ENCODE measurements around the gene PEX13. TPM values are rescaled to one million over a fixed set of nuclear protein-coding genes. Genes with fewer than 3 reads are reported as not detected.
A peak's percentile ranks its signal among the peaks of the same experiment; 100 is the strongest.
"Not testable (repeated sequence)": the region's sequence is repeated elsewhere in the genome, so short reads cannot be mapped to it uniquely, and the experiment has no call there.

Gene PEX13
- total RNA-seq, 1 experiment from 2014 or later, result 32.0 TPM

- no TSS peak for BruUV-seq (replicated peaks)
- no peaks in the 10 kb centered on the region for H3K9me3 Mint-ChIP-seq (ENCODE audit: low read depth, unreplicated experiment)
- H3K27ac Mint-ChIP-seq (ENCODE audit: unreplicated experiment), result no peak overlapping the region
- intact Hi-C loops (cut with micrococcal nuclease; ENCODE audit: unreplicated experiment), result no loop called here
- no peak overlapping the region for H3K4me3 Mint-ChIP-seq (ENCODE audit: low read depth, unreplicated experiment)
- CTCF ChIA-PET, result no interaction called here
- TF ChIP-seq, protein P1, sequence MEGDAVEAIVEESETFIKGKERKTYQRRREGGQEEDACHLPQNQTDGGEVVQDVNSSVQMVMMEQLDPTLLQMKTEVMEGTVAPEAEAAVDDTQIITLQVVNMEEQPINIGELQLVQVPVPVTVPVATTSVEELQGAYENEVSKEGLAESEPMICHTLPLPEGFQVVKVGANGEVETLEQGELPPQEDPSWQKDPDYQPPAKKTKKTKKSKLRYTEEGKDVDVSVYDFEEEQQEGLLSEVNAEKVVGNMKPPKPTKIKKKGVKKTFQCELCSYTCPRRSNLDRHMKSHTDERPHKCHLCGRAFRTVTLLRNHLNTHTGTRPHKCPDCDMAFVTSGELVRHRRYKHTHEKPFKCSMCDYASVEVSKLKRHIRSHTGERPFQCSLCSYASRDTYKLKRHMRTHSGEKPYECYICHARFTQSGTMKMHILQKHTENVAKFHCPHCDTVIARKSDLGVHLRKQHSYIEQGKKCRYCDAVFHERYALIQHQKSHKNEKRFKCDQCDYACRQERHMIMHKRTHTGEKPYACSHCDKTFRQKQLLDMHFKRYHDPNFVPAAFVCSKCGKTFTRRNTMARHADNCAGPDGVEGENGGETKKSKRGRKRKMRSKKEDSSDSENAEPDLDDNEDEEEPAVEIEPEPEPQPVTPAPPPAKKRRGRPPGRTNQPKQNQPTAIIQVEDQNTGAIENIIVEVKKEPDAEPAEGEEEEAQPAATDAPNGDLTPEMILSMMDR (IDR thresholded peaks at IDR 0.05; ENCODE audit: unreplicated experiment), result no peak
- peaks cover 20% of the 10 kb centered on the region for H3K36me3 Mint-ChIP-seq (ENCODE audit: insufficient read depth, unreplicated experiment)
- H3K4me1 Mint-ChIP-seq (ENCODE audit: low read depth, unreplicated experiment), result peaks cover 18% of the 10 kb centered on the region
- no peaks in the 10 kb centered on the region for H3K27me3 Mint-ChIP-seq (ENCODE audit: unreplicated experiment)
- DNase-seq, result no peak
Measured at GRCh38 chr2:61011678-61012077, 5.8 kb upstream of the PEX13 start.

DNA sequence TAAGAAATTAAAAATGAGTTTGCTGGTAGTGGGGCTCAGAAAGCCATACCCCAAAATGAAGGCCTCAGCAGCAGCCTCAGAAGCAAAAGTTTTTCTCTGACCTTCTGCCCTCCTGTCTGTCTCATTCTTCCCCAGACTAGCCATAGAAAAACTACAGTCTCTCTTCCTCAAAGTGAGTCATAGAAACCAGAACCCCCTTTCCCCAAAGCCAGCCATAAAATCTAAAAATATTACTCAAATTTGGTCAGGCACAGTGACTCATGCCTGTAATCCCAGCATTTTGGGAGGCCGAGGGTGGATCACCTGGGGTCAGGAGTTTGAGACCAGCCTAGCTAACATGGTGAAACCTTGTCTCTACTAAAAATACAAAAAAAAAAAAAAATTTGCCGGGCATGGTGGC is 5.2 kb upstream of the PEX13 start:
- H3K4me3 Mint-ChIP-seq (ENCODE audit: low read depth, unreplicated experiment); H3K27me3 Mint-ChIP-seq (ENCODE audit: unreplicated experiment); BruUV-seq (replicated peaks); intact Hi-C loops (cut with micrococcal nuclease; ENCODE audit: unreplicated experiment); CTCF ChIA-PET; H3K9me3 Mint-ChIP-seq (ENCODE audit: low read depth, unreplicated experiment): not testable (repeated sequence)
- Mint-ChIP-seq H3K36me3 (ENCODE audit: insufficient read depth, unreplicated experiment) (peaks cover 24% of the 10 kb centered on the region), H3K4me1 (ENCODE audit: low read depth, unreplicated experiment) (peaks cover 18% of the 10 kb centered on the region), H3K27ac (ENCODE audit: unreplicated experiment) (peak overlapping the region; percentile 44)
- peak; percentile 8 for DNase-seq

- peaks cover 35% of the 10 kb centered on the region for H3K36me3 Mint-ChIP-seq (ENCODE audit: insufficient read depth, unreplicated experiment)
- no peak overlapping the region for H3K27ac Mint-ChIP-seq (ENCODE audit: unreplicated experiment)
- BruUV-seq (replicated peaks), result no TSS peak
- intact Hi-C loops (cut with micrococcal nuclease; ENCODE audit: unreplicated experiment), result no loop called here
- CTCF ChIA-PET, result interaction anchor here (0.7 kb wide), 1 partner anchor 237 kb away, joined by 3 read pairs; no protein-coding TSS in a partner anchor
- H3K9me3 Mint-ChIP-seq (ENCODE audit: low read depth, unreplicated experiment), result no peaks in the 10 kb centered on the region
- H3K27me3 Mint-ChIP-seq (ENCODE audit: unreplicated experiment), result no peaks in the 10 kb centered on the region
- no peak overlapping the region for H3K4me3 Mint-ChIP-seq (ENCODE audit: low read depth, unreplicated experiment)
- TF ChIP-seq, protein P1 (IDR thresholded peaks at IDR 0.05; ENCODE audit: unreplicated experiment), result no peak
- peaks cover 18% of the 10 kb centered on the region for H3K4me1 Mint-ChIP-seq (ENCODE audit: low read depth, unreplicated experiment)
- no peak for DNase-seq
Measured at GRCh38 chr2:61013382-61013781, 4.1 kb upstream of the PEX13 start.

GRCh38 chr2:61014763-61015162 is 2.8 kb upstream of the PEX13 start:
- no peak for DNase-seq
- CTCF ChIA-PET, result no interaction called here
- Mint-ChIP-seq H3K27ac (ENCODE audit: unreplicated experiment) (peak overlapping the region; percentile 39), H3K9me3 (ENCODE audit: low read depth, unreplicated experiment) (no peaks in the 10 kb centered on the region), H3K27me3 (ENCODE audit: unreplicated experiment) (no peaks in the 10 kb centered on the region), H3K36me3 (ENCODE audit: insufficient read depth, unreplicated experiment) (peaks cover 45% of the 10 kb centered on the region), H3K4me1 (ENCODE audit: low read depth, unreplicated experiment) (peaks cover 25% of the 10 kb centered on the region), H3K4me3 (ENCODE audit: low read depth, unreplicated experiment) (no peak overlapping the region)
- BruUV-seq (replicated peaks), result no TSS peak
- intact Hi-C loops (cut with micrococcal nuclease; ENCODE audit: unreplicated experiment), result loop anchor here (5.0 kb wide), 1 partner anchor 132 kb away; the partner anchor contains the start of gene REL
- TF ChIP-seq, protein P1 (IDR thresholded peaks at IDR 0.05; ENCODE audit: unreplicated experiment), result no peak

- intact Hi-C loops (cut with micrococcal nuclease; ENCODE audit: unreplicated experiment), result loop anchor here (5.0 kb wide), 1 partner anchor 134 kb away; the partner anchor contains the start of gene REL
- Mint-ChIP-seq H3K4me1 (ENCODE audit: low read depth, unreplicated experiment) (peaks cover 27% of the 10 kb centered on the region), H3K27me3 (ENCODE audit: unreplicated experiment) (no peaks in the 10 kb centered on the region), H3K9me3 (ENCODE audit: low read depth, unreplicated experiment) (no peaks in the 10 kb centered on the region), H3K4me3 (ENCODE audit: low read depth, unreplicated experiment) (peak overlapping the region; percentile 86), H3K36me3 (ENCODE audit: insufficient read depth, unreplicated experiment) (peaks cover 48% of the 10 kb centered on the region), H3K27ac (ENCODE audit: unreplicated experiment) (peak overlapping the region; percentile 91)
- BruUV-seq (replicated peaks), result no TSS peak
- no peak for DNase-seq
- TF ChIP-seq, protein P1 (IDR thresholded peaks at IDR 0.05; ENCODE audit: unreplicated experiment), result no peak
- CTCF ChIA-PET, result no interaction called here
Measured at GRCh38 chr2:61015976-61016375, 1.5 kb upstream of the PEX13 start.
